NB4 (cell line): Measurements from ENCODE around the gene GPC3.

Source experiments
- DNase-seq: peaks from one replicate; pipeline ENCODE4 v3.0.0; 2010; ENCODE audit warnings: low read depth
- H3K4me3 ChIP-seq: one replicate; pipeline ENCODE4 v1.5.1; 2011; ENCODE audit warnings: mild to moderate bottlenecking, low read depth, low read length, moderate library complexity
- MAX ChIP-seq: IDR thresholded peaks from 2 replicates; pipeline ENCODE4 v1.6.1; 2011; ENCODE audit warnings: low read depth, low read length
- MYC ChIP-seq: IDR thresholded peaks from 2 replicates; pipeline ENCODE4 v1.6.1; 2011; ENCODE audit warnings: low read depth, low read length
- POLR2A ChIP-seq: IDR thresholded peaks from 2 replicates; pipeline ENCODE4 v1.6.1; 2011; ENCODE audit warnings: mild to moderate bottlenecking; ENCODE audit not compliant: insufficient read length; ENCODE audit errors: extremely low read depth
- TF ChIP-seq, protein P1 (sequence below): IDR thresholded peaks from one replicate; pipeline ENCODE4 v1.5.1; 2012; ENCODE audit warnings: low read depth, low read length

The GPC3 gene

GRCh38 chrX:133546441-133546840 is 439.0 kb downstream of the GPC3 start:
- TF ChIP-seq, protein P1, sequence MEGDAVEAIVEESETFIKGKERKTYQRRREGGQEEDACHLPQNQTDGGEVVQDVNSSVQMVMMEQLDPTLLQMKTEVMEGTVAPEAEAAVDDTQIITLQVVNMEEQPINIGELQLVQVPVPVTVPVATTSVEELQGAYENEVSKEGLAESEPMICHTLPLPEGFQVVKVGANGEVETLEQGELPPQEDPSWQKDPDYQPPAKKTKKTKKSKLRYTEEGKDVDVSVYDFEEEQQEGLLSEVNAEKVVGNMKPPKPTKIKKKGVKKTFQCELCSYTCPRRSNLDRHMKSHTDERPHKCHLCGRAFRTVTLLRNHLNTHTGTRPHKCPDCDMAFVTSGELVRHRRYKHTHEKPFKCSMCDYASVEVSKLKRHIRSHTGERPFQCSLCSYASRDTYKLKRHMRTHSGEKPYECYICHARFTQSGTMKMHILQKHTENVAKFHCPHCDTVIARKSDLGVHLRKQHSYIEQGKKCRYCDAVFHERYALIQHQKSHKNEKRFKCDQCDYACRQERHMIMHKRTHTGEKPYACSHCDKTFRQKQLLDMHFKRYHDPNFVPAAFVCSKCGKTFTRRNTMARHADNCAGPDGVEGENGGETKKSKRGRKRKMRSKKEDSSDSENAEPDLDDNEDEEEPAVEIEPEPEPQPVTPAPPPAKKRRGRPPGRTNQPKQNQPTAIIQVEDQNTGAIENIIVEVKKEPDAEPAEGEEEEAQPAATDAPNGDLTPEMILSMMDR: no peak
- TF ChIP-seq MAX (no peak), MYC (no peak), POLR2A (no peak)
- no peak overlapping the region for H3K4me3 ChIP-seq
- peak; percentile 4 for DNase-seq

DNA sequence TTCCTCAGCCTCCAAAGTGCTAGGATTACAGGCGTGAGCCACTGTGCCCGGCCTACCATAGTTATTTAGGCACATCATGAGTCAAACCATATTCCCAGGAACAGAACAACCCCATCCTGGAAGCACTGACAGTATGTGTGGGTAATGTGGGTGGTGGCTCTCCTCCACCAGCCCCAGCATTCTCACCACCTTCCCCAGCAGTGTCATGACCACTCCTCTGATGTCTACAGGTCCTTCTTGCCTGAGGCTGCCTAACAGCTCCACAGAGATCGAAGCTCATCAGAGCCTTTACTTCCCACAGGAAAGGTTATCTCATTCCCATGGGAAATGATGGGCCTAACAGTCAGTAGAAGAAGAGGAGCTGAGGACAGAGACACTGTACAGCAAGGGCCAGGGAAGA is 440.6 kb downstream of the GPC3 start:
- DNase-seq: no peak

DNA sequence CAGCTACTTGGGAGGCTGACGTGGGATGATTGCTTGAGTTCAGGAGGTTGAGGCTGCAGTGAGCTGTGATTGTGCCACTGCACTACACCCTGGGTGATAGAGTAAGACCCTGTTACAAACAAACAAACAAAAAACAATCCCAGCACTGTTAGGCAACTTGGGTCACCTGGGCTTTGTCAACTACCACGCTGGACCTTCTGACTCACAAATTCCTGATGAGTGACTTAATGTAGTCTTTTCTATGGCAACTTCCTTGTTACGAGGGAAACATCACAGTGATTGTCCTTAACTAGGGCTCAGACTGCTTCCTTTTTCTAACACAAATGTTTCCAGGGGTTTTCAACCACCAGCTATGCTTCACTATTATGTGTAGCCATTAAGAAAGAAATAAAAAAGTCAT is 441.3 kb downstream of the GPC3 start:
- DNase-seq: no peak
- TF ChIP-seq POLR2A (no peak), MAX (no peak), MYC (no peak)
- TF ChIP-seq, protein P1: no peak
- H3K4me3 ChIP-seq: no peak overlapping the region

More for the DNA sequence above, 440.6 kb downstream of the GPC3 start:
- H3K4me3 ChIP-seq: no peak overlapping the region
- TF ChIP-seq MAX: no peak
- TF ChIP-seq, protein P1: no peak

DNA sequence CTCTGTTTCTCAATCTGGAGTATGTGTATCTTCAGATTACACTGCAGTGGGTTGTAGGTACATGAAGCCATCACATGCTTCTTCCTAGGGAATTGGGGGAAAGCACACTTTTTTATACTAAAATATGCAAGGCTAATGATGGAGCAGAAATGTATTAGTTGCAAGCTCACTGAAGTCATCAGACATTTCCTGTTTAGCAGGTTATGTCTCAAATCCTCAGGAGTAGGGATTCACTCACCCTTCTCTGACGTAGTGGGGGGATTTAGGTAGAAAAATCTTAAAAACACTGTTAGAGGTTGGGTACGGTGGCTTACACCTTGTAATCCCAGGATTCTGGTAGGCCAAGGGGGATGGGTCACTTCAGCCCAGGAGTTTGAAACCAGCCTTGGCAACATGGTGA is 441.7 kb downstream of the GPC3 start:
- no peak for DNase-seq
- H3K4me3 ChIP-seq: no peak overlapping the region

DNA sequence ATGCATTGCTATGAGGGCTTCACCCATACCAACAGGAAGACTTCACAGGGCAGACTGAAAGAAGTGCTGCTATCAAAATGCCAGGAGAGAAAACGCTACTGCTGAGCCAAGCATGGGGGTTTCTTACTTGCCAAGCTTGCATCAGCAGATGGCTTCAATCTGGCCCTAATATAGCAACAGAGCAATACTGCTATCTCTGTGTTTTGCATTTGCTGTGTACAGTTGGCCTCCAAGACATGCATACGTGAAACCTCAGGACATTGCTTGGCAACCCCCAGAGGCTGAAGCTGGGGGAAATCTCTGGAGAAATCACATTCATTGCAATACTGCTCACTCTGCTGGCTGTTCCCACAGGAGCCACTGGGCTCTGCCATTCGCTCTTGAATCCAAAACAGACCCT is 442.9 kb downstream of the GPC3 start:
- DNase-seq: no peak
- H3K4me3 ChIP-seq: no peak overlapping the region
- no peak for TF ChIP-seq POLR2A
- TF ChIP-seq, protein P1: no peak
- TF ChIP-seq MYC: no peak
- no peak for TF ChIP-seq MAX

More for the DNA sequence above, 441.7 kb downstream of the GPC3 start:
- TF ChIP-seq MYC: no peak
- TF ChIP-seq, protein P1: no peak
- TF ChIP-seq POLR2A: no peak
- TF ChIP-seq MAX: no peak

GRCh38 chrX:133541021-133541420 is 444.4 kb downstream of the GPC3 start:
- TF ChIP-seq, protein P1: no peak
- TF ChIP-seq MAX (no peak), POLR2A (no peak), MYC (no peak)
- no peak overlapping the region for H3K4me3 ChIP-seq
- no peak for DNase-seq
